GM18861 (cell line): Measurements from ENCODE around the gene NTSR1.

Source experiments
- ATAC-seq: cut with Tn5 transposase; IDR thresholded peaks from one replicate; pipeline ENCODE4 v1.9.1; 2021; ENCODE audit not compliant: unreplicated experiment

NTSR1 gene

DNA sequence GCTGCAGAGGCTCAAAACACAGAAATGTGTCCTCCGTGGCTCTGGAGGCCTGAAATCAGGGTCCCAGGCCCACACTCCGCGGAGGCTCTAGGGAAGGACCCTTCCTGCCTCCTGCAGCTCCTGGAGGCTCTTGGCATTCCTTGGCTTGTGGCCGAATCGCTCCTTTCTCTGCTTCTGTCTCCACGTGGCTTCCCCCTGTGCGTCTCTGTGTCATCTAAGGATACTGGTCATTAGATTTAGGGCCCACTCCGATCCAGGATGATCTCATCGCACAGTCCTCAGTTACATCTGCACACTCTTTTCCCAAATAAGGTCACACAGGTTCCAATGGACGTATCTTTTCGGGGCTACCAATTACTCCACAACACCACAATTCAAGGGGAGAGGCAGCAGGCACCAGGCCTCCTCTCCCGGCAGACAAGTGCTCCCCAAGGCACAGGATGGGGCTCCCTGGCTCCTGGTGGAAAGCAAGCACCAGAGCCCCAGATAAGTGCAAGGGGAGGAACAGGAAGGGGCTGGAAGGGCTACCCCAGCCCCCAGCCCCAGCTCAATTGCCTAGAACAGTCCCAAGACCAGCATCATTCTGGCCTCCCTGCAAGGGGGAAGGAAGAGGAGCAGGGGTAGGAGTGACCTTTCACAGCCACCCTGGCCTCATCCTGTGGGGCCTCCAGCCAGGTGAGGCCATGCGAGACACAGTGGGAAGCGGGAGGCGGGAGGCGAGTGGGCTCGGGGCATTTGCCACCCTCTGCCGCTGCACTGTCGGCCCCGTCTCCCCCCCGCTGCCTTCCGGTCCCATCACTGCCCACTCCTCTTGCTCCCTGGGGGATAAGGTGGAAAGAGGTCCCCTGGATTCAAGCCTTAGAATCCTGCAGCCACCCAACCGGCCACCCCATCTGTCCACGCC is 16.3 kb downstream of the NTSR1 start:
- no peak for ATAC-seq

DNA sequence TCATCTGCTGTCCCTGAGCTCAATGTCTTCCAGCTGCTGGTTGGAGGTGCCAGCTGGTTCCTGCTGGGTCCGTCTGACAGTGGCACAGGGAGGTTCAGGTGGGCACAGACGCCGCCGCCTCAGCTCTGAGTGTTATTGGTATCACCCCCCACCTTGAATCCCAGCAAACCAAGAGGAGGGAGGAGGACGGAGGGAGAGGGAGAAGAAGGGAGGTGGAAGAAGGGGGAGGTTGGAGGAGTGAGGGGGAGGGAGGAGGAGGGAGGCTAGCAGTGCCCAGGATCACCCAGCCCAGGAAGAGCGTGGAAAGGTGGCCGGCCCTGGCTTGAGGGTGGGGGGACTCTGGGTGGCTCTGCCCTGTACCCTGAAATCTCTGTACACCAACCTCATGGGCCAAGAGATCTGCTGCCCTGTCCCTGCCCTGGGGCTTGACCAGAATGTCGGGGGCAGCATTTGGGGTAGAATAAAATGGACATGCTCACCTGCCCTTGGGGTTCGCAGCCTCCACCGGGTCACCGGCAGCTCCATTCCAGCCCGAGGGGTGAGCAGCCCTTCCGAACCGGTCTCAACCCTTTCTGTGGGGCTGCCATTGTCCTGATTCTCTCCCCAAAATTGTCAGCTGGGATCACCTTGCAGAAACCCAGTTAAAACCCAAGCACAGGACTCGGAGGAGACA is 17.1 kb downstream of the NTSR1 start:
- no peak for ATAC-seq

DNA sequence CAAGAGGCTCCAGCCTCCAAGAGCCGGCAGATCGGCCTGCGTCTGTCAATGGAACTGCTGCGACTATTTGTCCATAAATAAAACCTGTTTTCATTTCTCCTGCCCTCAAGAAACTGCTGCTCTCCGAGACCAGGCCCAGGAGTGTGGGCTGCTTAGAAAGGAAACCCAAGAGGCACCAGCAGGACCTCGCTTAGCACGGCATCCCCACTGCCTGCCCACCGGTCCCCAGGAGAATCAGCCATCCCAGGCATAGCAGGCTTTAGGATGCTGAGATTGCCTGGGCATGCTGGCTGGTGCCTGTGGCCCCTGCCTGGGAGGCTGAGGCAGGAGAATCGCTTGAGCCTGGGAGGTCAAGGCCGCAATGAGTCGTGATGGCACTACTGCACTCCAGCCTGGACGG is 17.6 kb downstream of the NTSR1 start:
- ATAC-seq, result no peak

DNA sequence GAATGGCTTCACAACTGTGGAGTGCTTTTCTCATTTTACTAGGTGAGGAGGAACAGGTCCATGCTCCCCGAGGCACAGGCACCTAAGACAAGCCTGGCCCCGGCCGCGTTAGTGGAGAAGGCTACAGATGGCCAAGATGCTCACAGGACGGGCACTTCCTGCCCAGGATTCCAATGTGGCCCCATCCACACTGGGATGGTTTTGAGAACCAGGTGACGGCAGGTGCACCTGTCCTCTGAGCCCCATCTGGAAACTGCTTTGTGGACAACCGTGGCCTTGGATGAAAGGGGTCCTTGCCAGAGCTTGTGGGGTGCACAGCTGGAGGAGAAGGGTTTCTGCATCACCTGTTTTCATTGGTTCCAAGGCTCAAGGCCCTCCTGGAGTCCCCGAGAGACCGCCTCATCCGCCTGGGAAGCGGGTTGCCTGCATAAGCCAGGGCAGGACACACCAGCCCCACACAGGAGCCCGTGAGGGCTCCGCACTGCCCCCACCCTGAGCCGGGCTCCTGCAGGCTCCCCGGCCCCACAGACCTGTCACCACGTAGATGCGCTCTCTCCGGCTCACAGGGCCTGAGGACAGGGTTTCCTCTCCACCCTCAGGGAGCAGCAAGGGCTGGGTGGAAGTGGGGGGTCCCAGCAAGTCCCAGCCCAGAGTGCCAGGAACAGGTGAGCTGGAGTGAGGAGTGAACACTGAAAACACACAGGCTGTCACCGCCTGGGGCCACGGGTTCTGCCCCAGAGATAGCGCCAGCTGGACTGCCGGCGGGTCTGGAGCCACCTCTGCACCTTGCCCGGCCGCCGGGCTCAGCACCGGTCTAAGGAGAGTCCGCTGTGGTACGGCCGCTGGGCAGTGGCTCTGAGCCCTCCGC is 18.3 kb downstream of the NTSR1 start:
- ATAC-seq, result no peak

DNA sequence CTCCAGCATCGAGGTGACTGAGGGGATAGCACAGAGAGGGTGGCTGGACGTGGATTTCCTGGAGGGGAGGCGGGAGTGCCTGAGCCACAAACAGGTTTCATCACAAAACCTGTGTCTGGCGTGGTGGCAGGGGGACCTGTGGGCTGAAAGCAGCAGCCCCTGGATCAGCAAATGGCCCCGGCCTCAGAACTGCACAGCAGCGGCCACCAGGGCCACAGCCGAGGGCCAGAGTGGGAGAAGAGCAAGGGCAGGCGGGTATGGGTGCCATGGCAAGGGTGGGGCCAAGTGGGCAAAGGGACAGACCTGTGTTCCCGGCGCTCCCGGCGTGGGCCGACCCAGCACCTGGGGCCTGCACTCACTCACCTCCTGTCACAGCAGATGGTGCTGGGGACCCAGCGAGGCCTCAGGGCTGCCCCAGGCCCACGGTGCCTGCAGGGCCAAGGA is 19.0 kb downstream of the NTSR1 start:
- ATAC-seq, result no peak

DNA sequence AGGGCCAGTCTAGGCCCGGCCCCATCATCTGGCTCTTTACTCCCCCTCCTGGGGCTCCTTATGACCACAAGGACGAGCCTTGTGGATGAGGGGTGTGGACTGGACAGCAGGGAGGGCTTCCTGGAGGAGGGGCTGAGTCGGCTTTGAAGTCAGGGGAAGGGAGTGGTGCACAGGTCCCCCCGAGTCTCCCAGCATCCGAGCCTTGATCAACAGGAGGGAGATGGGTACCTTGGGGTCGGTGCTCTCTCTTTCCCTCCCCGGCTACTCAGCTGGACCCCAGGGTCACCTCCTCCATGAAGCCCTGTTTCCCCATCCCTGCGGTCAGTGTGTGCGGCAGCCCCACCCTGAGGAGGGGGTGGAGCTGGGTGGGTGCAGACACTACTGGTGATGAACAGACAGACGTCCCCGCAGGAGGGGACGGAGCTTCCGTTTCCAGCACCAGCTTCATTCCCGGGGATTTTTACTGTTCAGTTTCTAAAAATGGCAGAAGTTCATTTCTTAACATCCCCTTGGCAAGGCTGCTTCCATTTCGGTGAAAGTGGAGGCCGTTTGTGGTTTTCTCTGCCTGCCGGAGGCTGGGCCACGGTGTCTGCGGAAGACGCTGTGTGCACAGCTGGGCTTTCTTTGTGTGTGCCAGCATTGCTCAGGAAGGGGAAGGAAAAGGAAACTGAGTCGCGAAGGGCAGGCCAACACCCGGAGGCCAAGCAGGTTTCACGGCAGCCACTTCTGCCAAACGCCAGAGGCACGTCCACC is 19.6 kb downstream of the NTSR1 start:
- no peak for ATAC-seq

DNA sequence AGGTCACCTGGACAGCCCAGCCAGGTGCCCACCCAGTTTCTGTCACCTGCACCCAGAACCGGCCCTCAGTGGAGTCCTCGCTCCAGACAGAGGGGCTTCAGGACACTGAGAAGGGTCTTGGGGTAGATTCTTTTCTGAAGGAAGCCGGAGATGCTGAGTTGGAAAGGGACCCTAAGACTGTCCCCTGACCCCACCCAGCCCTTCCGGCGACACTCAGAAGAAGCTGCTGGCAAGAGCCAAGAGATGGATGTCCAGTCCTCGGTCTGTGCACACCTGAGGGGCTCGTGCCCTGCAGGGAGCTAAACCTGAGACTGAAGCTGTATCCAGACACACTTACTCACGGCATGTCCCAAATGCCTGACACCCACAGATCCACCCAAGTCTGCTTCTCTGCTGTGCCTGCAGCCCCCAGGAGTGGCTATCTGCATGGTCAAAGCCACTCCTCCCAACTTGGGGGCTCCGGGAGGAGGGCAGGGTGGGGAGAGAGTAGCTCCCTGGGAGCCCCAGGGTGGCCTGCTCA is 20.2 kb downstream of the NTSR1 start:
- ATAC-seq, result no peak

DNA sequence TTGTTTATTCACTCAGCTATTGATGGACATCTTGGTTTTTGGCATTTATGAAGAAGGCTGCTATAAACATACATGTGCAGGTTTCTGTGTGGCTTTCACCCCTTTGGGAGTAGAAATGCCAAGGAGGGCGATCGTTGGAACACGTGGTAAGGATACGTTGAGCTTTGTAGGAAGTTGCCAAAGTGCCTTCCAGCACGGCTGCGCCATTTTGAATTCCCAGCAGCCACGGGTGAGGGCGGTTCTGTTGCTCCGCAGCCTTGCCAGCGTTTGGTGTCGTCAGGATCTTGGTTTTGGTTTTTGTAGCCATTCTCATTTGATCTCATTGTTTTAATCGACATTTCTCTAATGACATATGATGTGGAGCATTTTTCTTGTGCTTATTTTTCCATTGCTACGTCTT is 21.8 kb downstream of the NTSR1 start:
- ATAC-seq, result no peak

DNA sequence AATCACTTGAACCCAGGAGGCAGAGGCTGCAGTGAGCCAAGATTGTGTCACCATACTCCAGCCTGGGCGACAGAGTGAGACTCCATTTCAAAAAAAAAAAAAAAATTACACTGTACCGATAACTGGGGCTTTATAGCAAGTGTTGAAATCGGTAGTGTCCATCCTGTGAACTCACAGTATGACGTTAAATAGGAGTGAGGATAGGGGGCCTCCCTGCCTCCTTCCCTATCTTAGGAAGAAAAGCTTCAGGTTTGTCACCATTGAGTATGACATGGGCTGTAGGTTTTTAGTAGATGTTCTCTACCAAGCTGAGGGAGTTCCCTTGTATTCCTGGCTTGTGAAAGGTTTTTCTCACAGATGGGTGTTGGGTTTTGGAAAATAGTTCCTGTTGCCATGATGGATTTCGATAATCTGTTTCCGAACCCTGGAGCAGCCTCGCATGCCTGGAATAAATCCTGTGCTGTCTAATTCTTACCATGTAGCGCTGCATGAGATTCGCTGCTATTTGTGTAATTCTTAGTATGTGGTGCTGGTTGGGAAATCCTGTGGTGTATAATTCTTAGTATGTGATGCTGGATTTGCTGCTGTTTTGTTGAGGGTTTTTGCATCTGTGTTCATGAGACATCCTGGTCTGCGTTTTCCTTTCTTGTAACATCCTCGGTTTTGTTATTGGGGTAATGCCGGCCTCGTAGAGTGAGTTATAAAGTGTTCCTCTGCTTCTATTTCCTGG is 23.6 kb downstream of the NTSR1 start:
- ATAC-seq, result no peak

DNA sequence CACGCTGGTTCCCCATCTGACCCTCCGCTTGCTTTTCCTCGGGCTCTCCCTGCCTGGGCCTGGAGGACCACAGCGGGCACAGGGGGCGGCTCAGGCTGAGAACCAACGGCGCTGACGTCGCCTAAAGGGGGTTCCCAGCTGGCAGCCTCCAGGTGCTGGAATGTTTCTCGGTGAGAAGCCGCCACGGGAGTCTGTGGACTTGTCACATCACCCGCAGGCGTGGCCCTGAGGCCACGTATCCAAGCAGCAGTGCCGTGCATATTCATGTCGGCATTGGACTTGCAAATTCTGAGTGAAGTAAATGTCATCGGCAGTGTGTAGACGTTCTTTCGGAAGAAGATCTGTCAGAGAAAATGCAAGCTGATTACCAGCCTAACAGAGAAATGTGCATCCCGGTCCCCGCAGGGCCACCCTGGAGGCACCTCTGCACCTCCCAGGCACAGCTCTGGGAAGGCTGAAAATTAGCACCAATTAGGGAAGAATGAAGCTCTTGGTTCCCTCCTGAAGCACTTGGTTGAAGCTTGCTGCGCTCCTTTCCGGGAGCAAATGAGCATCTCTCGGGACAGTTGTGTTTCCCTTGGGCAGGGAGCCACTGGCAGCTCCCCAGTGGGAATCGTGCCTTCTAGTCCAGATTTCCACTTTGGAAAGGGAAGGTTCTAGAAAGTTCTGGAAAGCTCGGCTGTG is 24.3 kb downstream of the NTSR1 start:
- ATAC-seq, result no peak

DNA sequence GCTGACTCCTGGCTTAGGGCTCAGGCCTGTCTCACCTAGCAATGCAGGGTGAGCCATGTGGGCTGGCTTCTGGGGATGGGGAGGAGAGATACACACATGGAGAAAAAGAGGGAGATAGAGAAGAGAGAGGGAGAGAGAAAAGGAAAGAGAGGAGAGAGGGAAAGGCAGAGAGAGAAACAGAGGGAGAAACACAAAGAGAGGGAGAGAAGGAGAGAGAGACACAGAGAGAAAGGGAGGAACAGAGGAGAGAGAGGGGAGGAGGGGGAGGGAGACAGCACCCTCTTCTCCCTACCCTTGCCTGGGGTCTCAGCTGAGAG is 24.8 kb downstream of the NTSR1 start:
- no peak for ATAC-seq

DNA sequence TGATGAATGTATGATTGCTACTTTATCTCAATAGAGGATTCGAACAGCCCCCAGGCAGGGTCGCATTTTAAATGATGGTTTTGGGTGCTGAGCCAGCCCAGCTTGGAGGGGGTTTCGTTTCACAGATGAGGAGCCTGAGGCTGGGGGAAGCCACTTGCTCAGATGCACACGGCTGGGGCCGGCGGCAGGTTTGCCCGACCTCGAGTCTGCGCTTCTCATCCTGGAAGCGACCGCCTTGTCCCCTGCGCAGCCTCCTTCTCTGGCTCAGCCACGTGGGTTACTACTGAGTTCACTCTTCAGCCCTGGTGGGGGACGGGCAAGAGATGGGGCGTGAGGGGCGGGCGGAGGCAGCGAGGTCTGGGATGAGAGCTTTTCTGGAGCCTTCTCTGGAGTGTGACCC is 25.3 kb downstream of the NTSR1 start:
- no peak for ATAC-seq

DNA sequence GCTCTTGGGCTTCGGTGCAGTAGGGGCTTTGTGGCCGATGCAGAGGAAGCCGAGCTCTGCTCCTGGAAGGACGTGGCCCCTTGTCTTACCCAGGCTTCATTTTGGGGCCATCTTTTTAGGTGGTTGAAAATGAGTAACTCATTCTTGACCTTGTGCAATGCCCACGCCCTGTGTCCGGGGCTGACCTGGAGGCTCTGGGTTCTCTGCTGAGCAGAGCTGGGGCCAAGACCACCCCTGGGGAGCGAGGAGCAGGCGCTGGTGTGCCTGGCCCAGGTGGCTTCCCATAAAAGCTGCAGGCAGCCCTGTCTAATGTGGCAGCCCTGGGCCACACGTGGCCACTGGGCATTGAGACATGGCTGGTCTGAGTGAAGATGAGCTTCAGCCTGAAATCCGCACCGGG is 25.7 kb downstream of the NTSR1 start:
- no peak for ATAC-seq

DNA sequence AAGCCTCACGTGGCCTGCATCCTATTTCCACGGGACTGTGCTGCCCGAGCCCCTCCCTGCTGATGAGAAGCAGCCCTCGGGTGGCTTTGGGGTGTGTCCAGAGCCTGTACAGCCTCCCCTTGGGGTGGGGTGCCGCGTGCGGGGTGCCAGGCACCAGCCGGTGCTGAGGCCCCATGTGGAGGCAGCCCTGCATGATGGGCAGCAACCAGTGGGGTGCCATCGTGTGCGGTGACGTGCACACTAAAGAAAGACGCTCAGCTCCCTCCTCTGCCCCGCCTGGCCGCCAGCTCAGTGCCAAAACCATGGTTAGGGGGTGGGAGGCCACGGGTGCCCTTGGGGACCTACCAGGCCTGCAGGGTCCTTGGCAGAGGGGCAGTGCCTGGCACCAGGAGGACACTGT is 26.2 kb downstream of the NTSR1 start:
- no peak for ATAC-seq

DNA sequence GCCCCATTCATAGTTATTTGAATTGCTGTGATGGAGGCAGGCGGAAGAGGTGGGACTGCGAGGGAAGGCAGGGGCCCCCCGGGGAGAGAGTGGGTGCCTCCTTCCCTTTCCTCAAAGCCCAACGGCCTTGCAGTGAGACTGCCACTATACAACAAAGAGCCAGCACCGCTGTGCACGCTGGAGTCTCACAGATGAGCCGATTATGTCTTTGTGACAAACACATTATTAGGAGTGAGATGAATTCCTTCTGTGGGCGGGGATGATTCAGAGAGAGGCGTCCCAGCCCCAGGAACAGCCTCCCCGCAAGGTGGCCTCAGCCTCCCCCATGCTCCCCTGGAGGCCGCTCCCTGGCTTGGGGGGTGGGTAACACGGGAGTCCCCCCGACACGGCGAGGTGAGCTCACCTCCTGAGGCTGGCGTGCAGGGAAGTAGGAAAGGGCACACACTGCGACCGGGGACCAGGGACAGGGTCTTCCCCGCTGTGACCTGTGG is 26.7 kb downstream of the NTSR1 start:
- ATAC-seq, result no peak

DNA sequence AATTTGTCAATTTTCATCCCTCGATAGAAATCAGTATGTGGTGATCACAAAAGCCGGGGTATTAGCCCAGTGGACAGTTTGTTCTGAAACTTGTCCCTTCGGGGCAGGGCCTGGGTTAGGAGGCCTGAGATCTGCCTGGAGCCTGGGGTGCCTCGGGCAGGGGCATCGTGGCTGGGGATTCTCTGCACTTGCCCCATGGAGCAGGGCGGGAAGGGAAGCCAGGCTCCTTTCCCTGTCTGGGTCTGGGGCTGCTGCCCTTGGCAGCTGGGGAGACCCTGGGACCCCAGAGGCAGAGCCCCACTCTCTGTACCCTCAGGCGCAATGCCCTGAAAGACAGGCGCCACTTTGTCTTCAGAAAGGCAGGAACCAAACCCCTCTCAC is 27.4 kb downstream of the NTSR1 start:
- no peak for ATAC-seq

DNA sequence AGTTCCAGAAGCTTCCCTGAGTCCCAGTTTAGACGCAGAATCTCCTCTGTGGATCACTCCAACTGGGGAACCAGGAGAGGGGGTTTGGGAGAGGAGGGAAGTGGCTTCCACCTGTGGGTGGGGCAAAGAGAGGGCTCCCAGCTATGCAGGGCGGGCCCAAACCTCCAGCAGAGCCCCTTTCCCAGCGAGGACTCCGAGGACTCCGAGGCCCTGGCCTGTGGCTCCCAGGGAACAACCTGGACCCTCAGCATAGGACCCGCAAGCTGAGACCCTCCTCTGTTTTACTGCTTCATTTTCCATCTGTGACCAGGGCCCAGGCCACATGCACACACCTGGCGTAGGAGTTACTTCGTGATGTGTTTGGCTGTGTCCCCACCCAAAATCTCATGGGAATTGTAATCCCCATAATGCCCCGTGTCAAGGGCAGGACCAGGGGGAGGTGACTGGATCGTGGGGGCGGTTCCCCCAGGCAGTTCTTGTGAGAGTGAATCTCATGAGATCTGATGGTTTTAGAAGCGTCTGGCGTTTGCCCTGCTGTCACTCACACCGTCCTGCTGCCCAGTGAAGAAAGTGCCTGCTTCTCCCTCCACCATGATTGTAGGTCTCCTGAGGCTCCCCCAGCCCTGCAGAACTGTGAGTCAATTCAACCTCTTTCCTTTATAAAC is 27.9 kb downstream of the NTSR1 start:
- ATAC-seq, result no peak

DNA sequence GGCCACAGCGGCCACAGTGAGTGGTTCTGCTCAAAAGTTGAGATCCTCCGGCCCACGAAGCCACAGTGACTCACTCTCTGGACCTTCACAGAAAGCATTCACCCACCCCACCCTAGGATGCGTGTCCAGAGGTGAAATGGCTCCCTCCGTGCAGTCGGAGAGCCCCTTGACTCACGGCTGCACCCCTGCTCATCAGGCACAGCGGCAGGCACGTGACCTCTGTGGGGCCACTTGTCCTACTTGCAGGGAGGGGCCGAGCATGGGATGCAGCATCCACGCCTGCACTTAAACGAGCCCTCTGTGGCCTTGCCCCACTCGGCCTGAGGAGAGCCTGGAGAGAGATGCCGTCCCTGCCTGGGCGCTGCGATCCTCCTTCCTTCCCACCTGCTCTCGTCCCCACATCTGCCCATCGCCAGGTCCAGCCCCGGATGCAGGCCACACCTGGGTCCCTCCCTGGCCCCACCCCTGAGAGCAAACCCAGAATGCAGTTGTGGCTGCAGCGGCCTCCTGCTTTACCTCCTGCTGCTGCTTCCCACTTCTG is 28.7 kb downstream of the NTSR1 start:
- no peak for ATAC-seq
